ENCODE data around the gene WSCD1. TPM values are rescaled to one million over a fixed set of nuclear protein-coding genes. Genes with fewer than 3 reads are reported as not detected.

Gene WSCD1
- total RNA-seq, 6 donors from 2014 or later = 1.0 to 17.5 (median 3.8) TPM

DNA sequence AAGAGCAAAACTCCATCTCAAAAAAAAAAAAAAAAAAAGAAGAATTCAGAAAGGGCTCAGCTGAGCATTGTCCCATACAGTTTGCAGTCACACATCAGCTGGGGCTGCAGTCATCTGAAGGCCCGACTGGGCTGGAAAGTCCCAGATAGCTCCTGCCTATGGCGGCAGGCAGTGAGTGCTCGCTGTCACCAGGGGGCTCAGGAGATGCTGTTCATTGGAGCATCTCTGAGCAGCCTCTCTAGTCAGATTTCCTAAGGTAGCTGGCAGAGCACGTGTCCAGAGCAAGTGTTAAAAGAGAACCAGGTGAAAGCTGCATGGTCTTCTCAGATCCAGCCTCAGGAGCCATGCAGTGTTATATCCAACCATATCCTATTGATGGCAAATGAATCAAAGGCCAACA is 75.8 kb downstream of the WSCD1 start:
- H3K4me3 ChIP-seq = no peak overlapping the region
- ATAC-seq (ENCODE audit: low FRiP score in 2 of 2) (no peak), DNase-seq (no peak)
- no peaks in the 10 kb centered on the region for H3K9me3 ChIP-seq
- H3K36me3 ChIP-seq = no peaks in the 10 kb centered on the region
- H3K27ac ChIP-seq = no peak overlapping the region
- H3K27me3 ChIP-seq = no peaks in the 10 kb centered on the region
- 84 to 89% methylated on average over 4 of the region's 4 CpGs for WGBS, 2 donors
- no peak for TF ChIP-seq CTCF (IDR thresholded peaks at IDR 0.05)
- no peak for TF ChIP-seq POLR2AphosphoS5 (IDR thresholded peaks at IDR 0.05)
- no peak for TF ChIP-seq POLR2A (IDR thresholded peaks at IDR 0.05)
- no peak for TF ChIP-seq EP300 (IDR thresholded peaks at IDR 0.05)
- no peaks in the 10 kb centered on the region for H3K4me1 ChIP-seq

GRCh38 chr17:6147042-6147441 is 76.9 kb downstream of the WSCD1 start:
- DNase-seq (no peak), ATAC-seq (ENCODE audit: low FRiP score in 2 of 2) (no peak)
- no peak for TF ChIP-seq CTCF (IDR thresholded peaks at IDR 0.05)
- Histone ChIP-seq H3K4me3 (no peak overlapping the region), H3K27ac (no peak overlapping the region), H3K9me3 (no peaks in the 10 kb centered on the region), H3K36me3 (no peaks in the 10 kb centered on the region), H3K27me3 (no peaks in the 10 kb centered on the region), H3K4me1 (no peaks in the 10 kb centered on the region)
- WGBS, 2 donors = 61 to 63% methylated on average over 7 of the region's 7 CpGs

DNA sequence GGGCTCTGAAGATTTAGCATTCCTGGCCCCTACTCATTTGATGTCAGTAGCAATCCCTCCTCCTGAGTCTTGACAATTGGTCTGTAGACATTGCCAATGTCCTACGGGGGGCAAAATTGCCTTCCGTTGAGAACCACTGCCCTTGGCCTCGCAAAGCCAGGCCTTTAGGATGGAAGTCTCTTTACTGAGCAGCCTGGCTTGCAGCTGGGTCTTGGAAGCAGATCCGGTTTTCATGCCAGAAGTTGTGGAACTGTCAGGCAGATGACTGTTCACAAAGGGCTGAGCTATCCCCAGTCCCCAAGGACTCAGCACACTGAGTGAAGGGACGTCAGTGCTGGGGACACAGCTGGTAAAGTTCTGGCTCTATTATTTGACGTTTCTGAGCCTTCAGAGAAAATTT is 83.2 kb downstream of the WSCD1 start:
- no peaks in the 10 kb centered on the region for H3K4me1 ChIP-seq
- H3K27ac ChIP-seq = no peak overlapping the region
- no peaks in the 10 kb centered on the region for H3K36me3 ChIP-seq
- DNase-seq (no peak), ATAC-seq (ENCODE audit: low FRiP score in 2 of 2) (no peak)
- WGBS, 2 donors = 56 to 66% methylated on average over 4 to 6 of the region's 6 CpGs
- TF ChIP-seq POLR2A (IDR thresholded peaks at IDR 0.05) = no peak
- TF ChIP-seq POLR2AphosphoS5 (IDR thresholded peaks at IDR 0.05) = no peak
- TF ChIP-seq EP300 (IDR thresholded peaks at IDR 0.05) = no peak
- TF ChIP-seq CTCF (IDR thresholded peaks at IDR 0.05) = no peak
- no peaks in the 10 kb centered on the region for H3K27me3 ChIP-seq
- no peaks in the 10 kb centered on the region for H3K9me3 ChIP-seq
- no peak overlapping the region for H3K4me3 ChIP-seq

DNA sequence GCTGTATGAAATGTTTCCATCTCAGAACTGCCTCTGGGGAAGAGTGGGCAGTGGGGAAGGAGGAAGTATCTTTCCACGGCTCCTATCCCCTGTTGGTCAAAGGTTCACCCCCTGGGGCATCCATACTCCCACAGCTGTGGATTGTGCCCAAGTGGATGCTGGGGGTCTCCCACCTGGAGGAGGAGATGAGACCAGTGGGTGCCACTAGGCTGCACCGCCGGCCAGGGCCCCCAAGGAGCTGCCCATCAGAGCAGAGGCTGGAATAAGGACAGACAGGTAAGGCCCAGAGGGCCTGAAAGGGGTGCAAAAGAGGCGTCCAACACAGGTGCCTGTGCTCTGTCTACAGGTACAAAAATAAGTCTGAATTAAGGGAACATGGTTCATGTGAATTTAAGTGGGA is 87.5 kb downstream of the WSCD1 start:
- Histone ChIP-seq H3K4me3 (no peak overlapping the region), H3K27me3 (no peaks in the 10 kb centered on the region), H3K9me3 (no peaks in the 10 kb centered on the region), H3K27ac (no peak overlapping the region), H3K4me1 (no peaks in the 10 kb centered on the region), H3K36me3 (no peaks in the 10 kb centered on the region)
- 90% methylated on average over 4 of the region's 4 CpGs for WGBS, 2 donors
- TF ChIP-seq POLR2AphosphoS5 (IDR thresholded peaks at IDR 0.05) (no peak), CTCF (IDR thresholded peaks at IDR 0.05) (no peak), POLR2A (IDR thresholded peaks at IDR 0.05) (no peak), EP300 (IDR thresholded peaks at IDR 0.05) (no peak)
- ATAC-seq (ENCODE audit: low FRiP score in 2 of 2) (no peak), DNase-seq (peak in 1 of 2 donors; percentile 56)

DNA sequence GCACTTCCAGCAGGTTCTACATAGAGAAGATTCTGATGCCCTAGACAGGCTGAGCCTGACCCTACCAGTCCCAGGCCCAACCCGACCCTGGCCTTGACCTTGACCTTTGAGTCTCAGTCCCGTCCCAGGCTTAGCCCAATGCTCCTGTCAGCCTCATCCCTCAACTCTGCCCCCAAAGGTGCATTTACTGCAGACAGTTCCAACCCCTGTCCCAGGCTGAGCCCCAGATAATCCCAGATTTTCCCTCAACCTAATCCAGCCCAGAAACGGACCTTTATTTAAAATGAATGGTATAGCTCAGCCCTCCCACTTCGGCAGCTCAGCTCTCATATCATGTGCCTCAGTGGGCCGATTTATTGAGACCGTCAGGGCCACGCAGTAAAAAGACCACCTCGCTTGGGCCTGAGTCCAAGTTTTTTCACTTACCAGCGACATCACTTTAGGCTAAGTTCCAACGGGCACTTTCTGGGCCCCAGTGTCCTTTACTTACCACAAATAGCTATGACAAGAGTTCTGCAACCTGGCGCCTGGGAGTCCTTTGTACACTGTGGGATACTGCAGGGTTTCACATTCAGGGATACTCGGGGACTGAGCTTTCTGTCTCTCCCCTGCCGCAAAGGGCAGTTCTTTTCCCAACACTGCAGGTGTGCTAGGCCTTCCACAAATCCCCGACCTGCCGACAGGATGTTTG is 89.5 kb downstream of the WSCD1 start:
- H3K9me3 ChIP-seq = no peaks in the 10 kb centered on the region
- TF ChIP-seq EP300 (IDR thresholded peaks at IDR 0.05) (no peak), POLR2A (IDR thresholded peaks at IDR 0.05) (no peak), POLR2AphosphoS5 (IDR thresholded peaks at IDR 0.05) (no peak), CTCF (IDR thresholded peaks at IDR 0.05) (no peak)
- 71 to 73% methylated on average over 15 of the region's 15 CpGs for whole genome bisulfite sequencing, 2 donors
- H3K4me1 ChIP-seq = no peaks in the 10 kb centered on the region
- ATAC-seq (ENCODE audit: low FRiP score in 2 of 2) (no peak), DNase-seq (no peak)
- H3K27me3 ChIP-seq = no peaks in the 10 kb centered on the region
- H3K27ac ChIP-seq = no peak overlapping the region
- no peak overlapping the region for H3K4me3 ChIP-seq
- no peaks in the 10 kb centered on the region for H3K36me3 ChIP-seq

Measured in upper lobe of left lung (tissue), 6 donors.